Ectodermal cell (in vitro differentiated cells): ENCODE results near the gene ARHGEF28.

Source experiments
- H3K27ac ChIP-seq: 2 replicates; pipeline ENCODE4 v1.7.0; 2013; ENCODE audit warnings: mild to moderate bottlenecking, low read depth, low read length; ENCODE audit not compliant: insufficient read depth, poor library complexity, severe bottlenecking
- H3K27me3 ChIP-seq: 2 replicates; pipeline ENCODE4 v1.7.0; 2013; ENCODE audit warnings: mild to moderate bottlenecking, low read length; ENCODE audit not compliant: insufficient read depth, control insufficient read depth, poor library complexity, severe bottlenecking
- H3K36me3 ChIP-seq: one replicate; pipeline ENCODE4 v1.7.0; 2013; ENCODE audit warnings: low read length; ENCODE audit not compliant: control insufficient read depth, insufficient read depth
- H3K4me1 ChIP-seq: one replicate; pipeline ENCODE4 v1.7.0; 2013; ENCODE audit warnings: low read length; ENCODE audit not compliant: control insufficient read depth, insufficient read depth
- H3K4me3 ChIP-seq: 2 replicates; pipeline ENCODE4 v1.7.0; 2013; ENCODE audit warnings: low read depth, low read length, control low read depth; ENCODE audit not compliant: insufficient read depth
- H3K9me3 ChIP-seq: 2 replicates; pipeline ENCODE4 v1.7.0; 2013; ENCODE audit warnings: mild to moderate bottlenecking, low read length, moderate library complexity; ENCODE audit not compliant: control insufficient read depth
- WGBS, 2 experiments: methylation state at CpG; one replicate each; pipeline ENCODE4 v1.1.7; 2013; ENCODE audit warnings: missing lambda C conversion rate in 2 of 2; 5-methylcytosine and 5-hydroxymethylcytosine counted together

The ARHGEF28 gene

DNA sequence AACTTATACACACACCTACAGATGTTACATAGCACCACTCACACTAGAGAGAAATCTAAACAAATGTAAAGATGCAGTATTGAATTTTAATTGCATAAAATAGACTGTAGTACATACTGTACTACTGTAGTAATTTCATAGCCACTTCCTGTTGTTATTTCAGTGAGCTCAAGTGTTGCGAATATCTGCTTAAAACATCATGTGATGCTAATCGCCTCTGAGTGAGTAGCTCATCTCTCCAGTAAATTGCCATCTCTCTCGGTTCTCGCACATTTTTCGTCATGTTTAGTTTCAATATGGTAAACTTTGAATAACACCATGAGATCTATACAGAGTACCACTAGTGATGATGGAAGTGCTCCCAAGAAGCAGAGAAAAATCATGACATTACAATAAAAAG, 22.0 kb upstream of the ARHGEF28 start:
- no peaks in the 10 kb centered on the region for H3K9me3 ChIP-seq
- H3K36me3 ChIP-seq: no peaks in the 10 kb centered on the region
- H3K4me3 ChIP-seq: no peak overlapping the region
- H3K27me3 ChIP-seq: no peaks in the 10 kb centered on the region
- H3K4me1 ChIP-seq: no peaks in the 10 kb centered on the region
- H3K27ac ChIP-seq: no peak overlapping the region
- WGBS, 2 experiments: 95 to 96% methylated on average over 5 of the region's 5 CpGs

DNA sequence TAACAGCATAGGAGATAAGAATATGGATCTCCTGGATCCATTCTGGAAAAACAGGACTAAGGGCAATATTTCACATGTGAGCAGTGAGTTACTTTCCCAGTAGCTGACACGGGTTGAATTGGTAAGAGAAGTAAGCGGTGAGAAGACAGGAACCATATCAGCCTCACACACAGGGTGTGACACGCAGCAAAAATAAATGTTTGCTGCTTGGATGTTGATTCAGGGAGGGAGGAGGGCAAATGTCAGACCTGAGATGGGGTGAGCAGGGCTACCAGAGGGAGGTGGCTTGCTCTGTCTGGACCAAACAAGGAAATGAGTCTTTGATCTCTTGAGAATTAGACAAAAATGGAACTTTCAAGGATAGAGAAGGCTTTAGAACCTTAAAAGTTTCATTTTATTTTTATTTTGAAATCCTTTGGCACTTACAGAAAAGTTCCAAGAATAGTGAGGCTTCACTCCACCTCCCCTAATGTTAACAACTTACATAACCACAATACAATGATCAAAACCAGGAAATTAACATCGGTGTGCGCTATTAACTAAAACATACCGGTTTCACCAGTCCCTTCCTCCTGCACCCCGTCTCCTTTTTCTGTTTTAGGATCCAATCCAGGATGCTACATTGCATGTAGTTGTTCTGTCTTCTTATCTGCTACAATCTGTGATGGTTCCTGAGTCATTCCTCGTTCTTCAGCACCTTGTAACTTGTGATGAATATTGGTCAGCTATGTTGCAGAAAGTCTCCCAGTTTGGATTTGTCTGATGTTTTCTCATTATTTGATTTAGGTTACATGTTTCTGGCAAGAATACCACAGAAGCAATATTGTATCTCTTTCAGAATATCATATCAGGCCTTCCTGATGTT, 20.5 kb upstream of the ARHGEF28 start:
- WGBS, 2 experiments: 92% methylated on average over 8 of the region's 8 CpGs
- Histone ChIP-seq H3K27ac (no peak overlapping the region), H3K27me3 (no peaks in the 10 kb centered on the region), H3K4me1 (no peaks in the 10 kb centered on the region), H3K36me3 (no peaks in the 10 kb centered on the region), H3K4me3 (no peak overlapping the region), H3K9me3 (no peaks in the 10 kb centered on the region)

GRCh38 chr5:73606206-73606753, 19.7 kb upstream of the ARHGEF28 start:
- Histone ChIP-seq H3K9me3 (no peaks in the 10 kb centered on the region), H3K27me3 (no peaks in the 10 kb centered on the region), H3K4me3 (no peak overlapping the region), H3K36me3 (no peaks in the 10 kb centered on the region), H3K27ac (no peak overlapping the region), H3K4me1 (no peaks in the 10 kb centered on the region)
- 57 to 100% methylated on average over 1 to 3 of the region's 3 CpGs for WGBS, 2 experiments

- H3K9me3 ChIP-seq: no peaks in the 10 kb centered on the region
- no peaks in the 10 kb centered on the region for H3K36me3 ChIP-seq
- no peaks in the 10 kb centered on the region for H3K4me1 ChIP-seq
- no peak overlapping the region for H3K4me3 ChIP-seq
- H3K27me3 ChIP-seq: no peaks in the 10 kb centered on the region
- no peak overlapping the region for H3K27ac ChIP-seq
Observed at GRCh38 chr5:73607228-73607627, 18.8 kb upstream of the ARHGEF28 start.

GRCh38 chr5:73612799-73613198, 13.2 kb upstream of the ARHGEF28 start:
- H3K4me3 ChIP-seq: no peak overlapping the region
- H3K4me1 ChIP-seq: no peaks in the 10 kb centered on the region
- WGBS, 2 experiments: 93 to 97% methylated on average over 3 of the region's 3 CpGs
- no peak overlapping the region for H3K27ac ChIP-seq
- H3K9me3 ChIP-seq: no peaks in the 10 kb centered on the region
- no peaks in the 10 kb centered on the region for H3K36me3 ChIP-seq
- no peaks in the 10 kb centered on the region for H3K27me3 ChIP-seq

- H3K4me1 ChIP-seq: no peaks in the 10 kb centered on the region
- H3K27ac ChIP-seq: no peak overlapping the region
- H3K9me3 ChIP-seq: no peaks in the 10 kb centered on the region
- WGBS, 2 experiments: 88 to 91% methylated on average over 2 of the region's 2 CpGs
- no peaks in the 10 kb centered on the region for H3K27me3 ChIP-seq
- H3K36me3 ChIP-seq: no peaks in the 10 kb centered on the region
- H3K4me3 ChIP-seq: no peak overlapping the region
Observed at GRCh38 chr5:73615085-73615484, 10.9 kb upstream of the ARHGEF28 start.

GRCh38 chr5:73615947-73616346, 10.0 kb upstream of the ARHGEF28 start:
- WGBS, 2 experiments: 89 to 92% methylated on average over 3 of the region's 4 CpGs
- H3K4me3 ChIP-seq: no peak overlapping the region

DNA sequence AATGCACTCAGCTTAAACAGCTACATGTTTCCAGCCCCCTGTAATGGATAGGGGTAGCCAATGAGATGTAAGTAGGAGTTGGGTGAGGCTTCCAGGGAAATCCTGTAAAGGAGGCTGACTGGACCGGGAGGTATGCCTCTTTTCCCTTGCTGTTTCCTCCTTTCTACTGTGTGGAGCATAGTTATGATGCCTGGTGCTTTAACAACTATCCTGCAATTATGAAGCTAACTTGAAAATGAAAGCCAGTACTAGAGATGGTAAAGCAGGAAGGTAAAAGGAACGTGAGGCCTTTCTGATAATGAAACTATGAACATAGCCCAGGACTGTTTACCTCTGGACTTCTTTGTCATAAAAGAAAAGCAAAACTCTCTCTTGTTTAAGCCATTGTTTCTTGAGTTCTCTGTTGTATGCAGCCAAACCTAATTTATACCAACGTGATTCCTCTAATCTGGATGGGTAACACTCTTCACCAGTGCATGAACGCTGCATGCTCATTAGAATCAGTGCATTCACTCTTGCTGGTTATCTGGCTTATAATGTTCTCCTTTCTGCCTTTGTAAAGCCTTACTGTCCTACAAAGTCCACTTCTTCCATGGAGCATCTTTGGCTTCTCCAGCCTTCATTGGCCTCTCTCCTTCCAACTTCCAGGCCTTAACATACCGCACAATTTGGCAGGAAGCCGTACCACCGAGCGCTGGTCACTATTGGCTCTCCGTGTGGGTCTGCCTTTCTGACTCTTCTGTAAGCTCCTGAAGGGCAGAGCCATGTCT, 8.3 kb upstream of the ARHGEF28 start:
- Histone ChIP-seq H3K27me3 (no peaks in the 10 kb centered on the region), H3K4me1 (no peaks in the 10 kb centered on the region), H3K36me3 (no peaks in the 10 kb centered on the region), H3K4me3 (no peak overlapping the region), H3K27ac (no peak overlapping the region), H3K9me3 (no peaks in the 10 kb centered on the region)
- 79 to 80% methylated on average over 9 of the region's 9 CpGs for WGBS, 2 experiments

More at GRCh38 chr5:73615947-73616346, 10.0 kb upstream of the ARHGEF28 start:
- Histone ChIP-seq H3K36me3 (no peaks in the 10 kb centered on the region), H3K4me1 (no peaks in the 10 kb centered on the region), H3K9me3 (no peaks in the 10 kb centered on the region), H3K27me3 (no peaks in the 10 kb centered on the region), H3K27ac (no peak overlapping the region)

DNA sequence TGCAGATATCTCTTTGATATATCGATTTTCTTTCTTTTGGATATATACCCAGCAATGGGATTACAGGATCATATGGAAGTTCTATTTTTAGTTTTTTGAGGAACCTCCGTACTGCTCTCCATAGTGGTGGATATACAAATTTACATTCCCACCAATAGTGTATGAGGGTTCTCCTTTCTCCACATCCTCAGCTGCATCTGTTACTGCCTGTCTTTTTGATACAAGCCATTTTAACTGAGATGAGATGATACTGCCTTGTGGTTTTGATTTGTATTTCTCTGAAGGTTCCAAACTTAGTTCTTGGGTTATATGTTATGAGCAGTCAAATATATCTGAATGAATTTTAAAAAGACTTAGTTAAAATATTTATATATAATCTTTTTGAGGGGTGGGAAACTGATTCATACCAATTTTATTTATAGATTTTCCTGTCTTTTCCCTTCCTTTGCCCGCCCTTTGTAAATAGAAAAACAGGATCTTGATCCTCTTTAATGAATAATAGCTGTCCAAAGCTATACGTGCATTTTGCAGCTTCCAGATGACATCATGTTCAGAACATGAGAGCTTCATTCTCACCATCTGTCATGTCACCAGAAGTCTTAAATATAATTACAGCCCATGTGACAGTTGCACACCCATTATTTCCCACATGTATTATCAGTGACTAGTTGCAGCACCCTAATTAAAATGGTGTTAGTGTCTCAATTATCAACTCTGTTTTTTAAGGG, 6.2 kb upstream of the ARHGEF28 start:
- Histone ChIP-seq H3K36me3 (no peaks in the 10 kb centered on the region), H3K9me3 (no peaks in the 10 kb centered on the region), H3K27ac (no peak overlapping the region), H3K4me3 (no peak overlapping the region), H3K27me3 (peaks cover 6% of the 10 kb centered on the region), H3K4me1 (no peaks in the 10 kb centered on the region)
- WGBS, 2 experiments: 74 to 89% methylated on average over 3 of the region's 4 CpGs

- peaks cover 11% of the 10 kb centered on the region for H3K27me3 ChIP-seq
- H3K4me1 ChIP-seq: no peaks in the 10 kb centered on the region
- H3K36me3 ChIP-seq: no peaks in the 10 kb centered on the region
- 89 to 95% methylated on average over 1 of the region's 1 CpG for WGBS, 2 experiments
- no peaks in the 10 kb centered on the region for H3K9me3 ChIP-seq
- H3K27ac ChIP-seq: no peak overlapping the region
- H3K4me3 ChIP-seq: no peak overlapping the region
Observed at GRCh38 chr5:73620334-73620687, 5.7 kb upstream of the ARHGEF28 start.
